Left kidney (tissue), 8 donors: Measurements from ENCODE around the gene RIPPLY3. TPM values are rescaled to one million over a fixed set of nuclear protein-coding genes. Genes with fewer than 3 reads are reported as not detected.
A peak's percentile ranks its signal among the peaks of the same experiment; 100 is the strongest.

Experiments used
- DNase-seq: peaks from one replicate; pipeline ENCODE4 v3.0.0-alpha.2; 2013
- long read RNA-seq, 8 donors: transcript quantifications; one replicate each; lab custom pipeline, GENCODE V29; 2026
- polyA plus RNA-seq: library from polyadenylated mRNA; unstranded; fragments of 120-200 nt; gene quantifications from one replicate; pipeline ENCODE4 v1.2.1, GENCODE V29; 2013; ENCODE audit not compliant: insufficient read length

RIPPLY3 gene
- 3.1 TPM for polyA plus RNA-seq
- long read RNA-seq, donor 1, partial matches to known transcripts = 0 of 2 reads
- long read RNA-seq, donor 1, other reads (novel, unspliced or antisense) = 0 of 2 reads
- long read RNA-seq, donor 2 = 0 reads
- long read RNA-seq, donor 3, partial matches to known transcripts = 0 of 1 reads
- long read RNA-seq, donor 3, other reads (novel, unspliced or antisense) = 0 of 1 reads
- long read RNA-seq, donor 4 = 0 reads
- long read RNA-seq, donor 5, partial matches to known transcripts = 0 of 3 reads
- long read RNA-seq, donor 5, other reads (novel, unspliced or antisense) = 0 of 3 reads
- long read RNA-seq, donor 6, partial matches to known transcripts = 0 of 1 reads
- long read RNA-seq, donor 6, other reads (novel, unspliced or antisense) = 0 of 1 reads
- long read RNA-seq, donor 7 = 0 reads
- long read RNA-seq, donor 8, partial matches to known transcripts = 0 of 1 reads
- long read RNA-seq, donor 8, other reads (novel, unspliced or antisense) = 0 of 1 reads

- peak; percentile 31 for DNase-seq
Measured at GRCh38 chr21:37006486-37007291, at the start of gene RIPPLY3. Gene RIPPLY3 (plus strand): TSS chr21:37006702. CDS start chr21:37006773, 71 bp downstream.

GRCh38 chr21:36959020-36959835 is 47.3 kb upstream of the RIPPLY3 start:
- no peak for DNase-seq

GRCh38 chr21:36960676-36961284 is 45.7 kb upstream of the RIPPLY3 start:
- no peak for DNase-seq

- no peak for DNase-seq
Measured at GRCh38 chr21:36962098-36962780, 44.3 kb upstream of the RIPPLY3 start.

GRCh38 chr21:36964398-36964797 is 42.1 kb upstream of the RIPPLY3 start:
- DNase-seq = no peak

- DNase-seq = no peak
Measured at GRCh38 chr21:36964827-36965719, 41.4 kb upstream of the RIPPLY3 start.

- no peak for DNase-seq
Measured at GRCh38 chr21:36965720-36966065, 40.8 kb upstream of the RIPPLY3 start.

- DNase-seq = no peak
Measured at GRCh38 chr21:36966066-36966820, 40.3 kb upstream of the RIPPLY3 start, which contains the start of gene HLCS. Gene HLCS (minus strand): TSS chr21:36966669. CDS start chr21:36966638, 31 bp downstream.

GRCh38 chr21:36966821-36967768 is 39.4 kb upstream of the RIPPLY3 start:
- DNase-seq = no peak

- no peak for DNase-seq
Measured at GRCh38 chr21:36968414-36968813, 38.1 kb upstream of the RIPPLY3 start.

- no peak for DNase-seq
Measured at GRCh38 chr21:36968976-36969375, 37.5 kb upstream of the RIPPLY3 start.

GRCh38 chr21:36973986-36974850 is 32.3 kb upstream of the RIPPLY3 start:
- DNase-seq = no peak

GRCh38 chr21:36974851-36975192 is 31.7 kb upstream of the RIPPLY3 start:
- DNase-seq = no peak

- DNase-seq = no peak
Measured at GRCh38 chr21:36976228-36976861, 30.2 kb upstream of the RIPPLY3 start.

- DNase-seq = peak; percentile 80
Measured at GRCh38 chr21:36976882-36977651, 29.4 kb upstream of the RIPPLY3 start.
